Upper lobe of left lung (tissue), 6 donors: Measurements from ENCODE around the gene SHCBP1L. TPM values are rescaled to one million over a fixed set of nuclear protein-coding genes. Genes with fewer than 3 reads are reported as not detected.

ENCODE experiments used
- ATAC-seq, 2 donors: fragments of 200-7000 bp; cut with Tn5 transposase; one replicate each; pipeline ENCODE4 v1.9.1; 2022; ENCODE audit warnings: mild to moderate bottlenecking in 2 of 2, moderate library complexity in 2 of 2; ENCODE audit not compliant: low FRiP score in 2 of 2
- DNase-seq, 2 donors: peaks; one replicate each; pipeline ENCODE4 v3.0.0-alpha.2; 2019 to 2020
- H3K27ac ChIP-seq, 4 donors: fragments of 200-600 bp; sonication (generic); one replicate each; pipeline ENCODE4 v1.5.1; 2016 to 2019
- H3K27me3 ChIP-seq, 4 donors: fragments of 200-600 bp; sonication (generic); one replicate each; pipeline ENCODE4 v1.5.1; 2017 to 2019
- H3K36me3 ChIP-seq, 4 donors: fragments of 200-600 bp; sonication (generic); one replicate each; pipeline ENCODE4 v1.5.1; 2016 to 2019
- H3K4me1 ChIP-seq, 4 donors: fragments of 200-600 bp; sonication (generic); one replicate each; pipeline ENCODE4 v1.5.1; 2018 to 2019
- H3K4me3 ChIP-seq, 4 donors: fragments of 200-600 bp; sonication (generic); one replicate each; pipeline ENCODE4 v1.5.1; 2017 to 2019; ENCODE audit warnings: mild to moderate bottlenecking in 2 of 4, moderate library complexity in 1 of 4
- H3K9me3 ChIP-seq, 4 donors: fragments of 200-600 bp; sonication (generic); one replicate each; pipeline ENCODE4 v1.5.1; 2018 to 2019
- EP300 ChIP-seq, 4 donors: sonication (generic); formaldehyde crosslinking; IDR thresholded peaks; one replicate each; pipeline ENCODE4 v1.5.1; 2017; ENCODE audit warnings: antibody characterized with exemption in 4 of 4, control low read depth in 2 of 4
- WGBS, 2 donors: methylation state at CpG; one replicate each; pipeline ENCODE4 v1.1.5; 2017 to 2018; 5-methylcytosine and 5-hydroxymethylcytosine counted together
- small RNA-seq, 4 donors: library from RNA; depleted of rRNA; stranded (forward); fragments of <200 nt; gene quantifications; one replicate each; pipeline ENCODE3, GENCODE V24; 2016
- total RNA-seq, 6 donors: library from RNA; depleted of rRNA in 4 of 6; stranded (reverse); fragments of >200 nt in 4 of 6; gene quantifications; one replicate each; pipeline versions ENCODE4 v1.1.0 to v1.2.1, GENCODE V29; 2016 to 2021
- TF ChIP-seq, protein P1 (sequence below), 6 experiments: fragments of 450-650 bp in 4 of 6; fragments of 200-600 bp in 2 of 6; sonication (generic) in 2 of 6; IDR thresholded peaks; one replicate each; pipeline ENCODE4 v1.5.1; 2016 to 2019; ENCODE audit warnings: antibody characterized with exemption in 6 of 6
- donor health status: DM: no; HTN: no; CAD: no; lungs with moderate emphysema.
- donor health status: DM: no; HTN: yes; CAD: no; lungs with severe emphysema.

Gene SHCBP1L
- total RNA-seq, 6 donors from 2014 or later = not detected

DNA sequence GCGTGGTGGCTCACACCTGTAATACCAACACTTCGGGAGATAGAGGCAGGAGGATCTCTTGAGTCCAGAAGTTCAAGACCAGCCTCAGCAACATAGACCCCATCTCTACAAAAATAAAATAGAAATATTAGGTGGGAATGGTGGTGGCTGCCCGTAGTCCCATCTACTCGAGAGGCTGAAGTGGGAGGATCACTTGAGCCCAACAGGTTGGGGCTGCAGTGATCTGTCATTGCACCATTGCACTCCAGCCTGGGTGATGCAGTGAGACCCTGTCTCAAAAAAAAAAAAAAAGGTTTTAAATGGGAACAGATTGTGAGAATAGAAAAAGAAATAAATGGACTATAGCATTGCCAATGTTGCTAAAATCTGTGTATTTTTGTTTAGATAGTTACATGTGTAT, 102.6 kb downstream of the SHCBP1L start:
- no peak for ATAC-seq
- peaks cover 33 to 99% (median 67%) of the 10 kb centered on the region in 4 donors for H3K36me3 ChIP-seq
- no peak for DNase-seq
- H3K4me1 ChIP-seq = peaks cover 0 to 3% (median 0%) of the 10 kb centered on the region in 4 donors
- H3K27ac ChIP-seq = no peak overlapping the region
- no peaks in the 10 kb centered on the region for H3K27me3 ChIP-seq
- WGBS, 2 donors = 92% methylated on average over 4 of the region's 4 CpGs
- TF ChIP-seq EP300 (IDR thresholded peaks at IDR 0.05) = no peak
- TF ChIP-seq, protein P1, sequence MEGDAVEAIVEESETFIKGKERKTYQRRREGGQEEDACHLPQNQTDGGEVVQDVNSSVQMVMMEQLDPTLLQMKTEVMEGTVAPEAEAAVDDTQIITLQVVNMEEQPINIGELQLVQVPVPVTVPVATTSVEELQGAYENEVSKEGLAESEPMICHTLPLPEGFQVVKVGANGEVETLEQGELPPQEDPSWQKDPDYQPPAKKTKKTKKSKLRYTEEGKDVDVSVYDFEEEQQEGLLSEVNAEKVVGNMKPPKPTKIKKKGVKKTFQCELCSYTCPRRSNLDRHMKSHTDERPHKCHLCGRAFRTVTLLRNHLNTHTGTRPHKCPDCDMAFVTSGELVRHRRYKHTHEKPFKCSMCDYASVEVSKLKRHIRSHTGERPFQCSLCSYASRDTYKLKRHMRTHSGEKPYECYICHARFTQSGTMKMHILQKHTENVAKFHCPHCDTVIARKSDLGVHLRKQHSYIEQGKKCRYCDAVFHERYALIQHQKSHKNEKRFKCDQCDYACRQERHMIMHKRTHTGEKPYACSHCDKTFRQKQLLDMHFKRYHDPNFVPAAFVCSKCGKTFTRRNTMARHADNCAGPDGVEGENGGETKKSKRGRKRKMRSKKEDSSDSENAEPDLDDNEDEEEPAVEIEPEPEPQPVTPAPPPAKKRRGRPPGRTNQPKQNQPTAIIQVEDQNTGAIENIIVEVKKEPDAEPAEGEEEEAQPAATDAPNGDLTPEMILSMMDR (IDR thresholded peaks at IDR 0.05) = no peak
- H3K4me3 ChIP-seq = no peak overlapping the region
- no peaks in the 10 kb centered on the region for H3K9me3 ChIP-seq

Small RNA genes within 50 kb of the gene (small RNA-seq; reads per million reads assigned to genes)
- gene HMGN1P4 (0 reads per million in 4 donors), gene RNU6-41P (0 reads per million in 4 donors)

Other genes with a start within 250 kb of the SHCBP1L start
- gene NPL, start 163.4 kb downstream of the SHCBP1L start, total RNA-seq = 10 to 100 TPM; 16.6 to 99.5 (median 33.2) TPM
- 100 to 1,000 TPM in 2 of 6 donors, 10 to 100 TPM in 4; 53.4 to 134 (median 91.7) TPM for gene DHX9, start 113.8 kb downstream of the SHCBP1L start, total RNA-seq
- 100 to 1,000 TPM in 5 of 6 donors, 10 to 100 TPM in 1; 92.0 to 232 (median 134) TPM for gene LAMC1, start 70.3 kb upstream of the SHCBP1L start, total RNA-seq
- 10 to 100 TPM; 10.5 to 74.6 (median 46.1) TPM for gene LAMC2, start 233.1 kb upstream of the SHCBP1L start, total RNA-seq